CD14-positive monocyte (primary cell): Measurements from ENCODE around the gene HEBP2. TPM values are rescaled to one million over a fixed set of nuclear protein-coding genes. Genes with fewer than 3 reads are reported as not detected.

Experiments
- DNase-seq, 3 donors: peaks; one replicate each; pipeline ENCODE4 v3.0.0-alpha.2; 2011 to 2022
- H2AFZ ChIP-seq: 2 replicates; pipeline ENCODE4 v1.6.0; 2012; ENCODE audit warnings: mild to moderate bottlenecking, low read depth, low read length, inconsistent platforms; ENCODE audit not compliant: insufficient read depth, poor library complexity, severe bottlenecking
- H3K27ac ChIP-seq, 2 donors: 1 replicate in 1 of 2; 2 replicates in 1 of 2; pipeline ENCODE4 v1.5.1; 2012 to 2013; ENCODE audit warnings: low read length in 2 of 2, control low read depth in 1 of 2, inconsistent platforms in 1 of 2, low read depth in 1 of 2, mild to moderate bottlenecking in 1 of 2
- H3K27me3 ChIP-seq, 2 donors: one replicate each; pipeline versions ENCODE4 v1.6.0 to v1.6.1; 2011 to 2013; ENCODE audit warnings: low read length in 2 of 2; ENCODE audit not compliant: control insufficient read depth in 2 of 2, insufficient read depth in 2 of 2
- H3K36me3 ChIP-seq, 2 donors: replicated peaks in 1 of 2; 1 replicate in 1 of 2; 2 replicates in 1 of 2; pipeline versions ENCODE4 v1.5.1 to v1.6.1; 2012 to 2013; ENCODE audit warnings: low read length in 2 of 2, control low read depth in 1 of 2, inconsistent platforms in 1 of 2, mild to moderate bottlenecking in 1 of 2; ENCODE audit not compliant: insufficient read depth in 2 of 2, control insufficient read depth in 1 of 2
- H3K4me1 ChIP-seq, 2 donors: 1 replicate in 1 of 2; 2 replicates in 1 of 2; pipeline versions ENCODE4 v1.5.1 to v1.6.1; 2012 to 2013; ENCODE audit warnings: low read length in 2 of 2, control low read depth in 1 of 2, inconsistent platforms in 1 of 2, mild to moderate bottlenecking in 1 of 2, moderate library complexity in 1 of 2; ENCODE audit not compliant: insufficient read depth in 2 of 2, control insufficient read depth in 1 of 2
- H3K4me2 ChIP-seq: replicated peaks from 2 replicates; pipeline ENCODE3; 2012; ENCODE audit warnings: low read length, moderate library complexity, mild to moderate bottlenecking; ENCODE audit not compliant: poor library complexity, severe bottlenecking; ENCODE audit errors: extremely low read depth
- H3K4me3 ChIP-seq, 3 experiments: fragments of 200-600 bp in 1 of 3; sonication (generic) in 1 of 3; replicated peaks in 1 of 3; 1 replicate in 2 of 3; 2 replicates in 1 of 3; pipeline ENCODE4 v1.5.1; 2011 to 2013; ENCODE audit warnings: low read length in 3 of 3, mild to moderate bottlenecking in 3 of 3, control low read depth in 2 of 3, low read depth in 2 of 3, inconsistent platforms in 1 of 3, moderate library complexity in 1 of 3
- H3K79me2 ChIP-seq: 2 replicates; pipeline ENCODE4 v1.6.0; 2012; ENCODE audit warnings: mild to moderate bottlenecking, control low read depth, inconsistent platforms, low read length, moderate library complexity; ENCODE audit not compliant: insufficient read depth
- H3K9ac ChIP-seq: 2 replicates; pipeline ENCODE4 v1.6.0; 2017; ENCODE audit warnings: low read length, mild to moderate bottlenecking; ENCODE audit not compliant: insufficient read depth, poor library complexity, severe bottlenecking
- H3K9me3 ChIP-seq, 2 donors: replicated peaks in 1 of 2; 1 replicate in 1 of 2; 2 replicates in 1 of 2; pipeline versions ENCODE4 v1.5.1 to v1.6.1; 2012 to 2013; ENCODE audit warnings: low read length in 2 of 2, control low read depth in 1 of 2; ENCODE audit not compliant: control insufficient read depth in 1 of 2, insufficient read depth in 1 of 2
- H4K20me1 ChIP-seq: 2 replicates; pipeline ENCODE4 v1.6.0; 2012; ENCODE audit warnings: mild to moderate bottlenecking, low read length, control low read depth, moderate library complexity; ENCODE audit not compliant: insufficient read depth
- H3K27ac Mint-ChIP-seq, 7 donors: one replicate each; pipeline ENCODE4 v1.8.0; 2020; ENCODE audit warnings: mild to moderate bottlenecking in 7 of 7, mixed read lengths in 7 of 7, moderate library complexity in 6 of 7, inconsistent platforms in 2 of 7
- H3K27me3 Mint-ChIP-seq, 3 donors: one replicate each; pipeline ENCODE4 v1.8.0; 2021 to 2022; ENCODE audit warnings: low read depth in 3 of 3, mild to moderate bottlenecking in 3 of 3, mixed read lengths in 3 of 3, moderate library complexity in 3 of 3, inconsistent platforms in 1 of 3
- H3K36me3 Mint-ChIP-seq, 2 donors: one replicate each; pipeline ENCODE4 v1.8.0; 2020; ENCODE audit warnings: mixed read lengths in 2 of 2, inconsistent platforms in 1 of 2, mild to moderate bottlenecking in 1 of 2
- H3K4me1 Mint-ChIP-seq: one replicate; pipeline ENCODE4 v1.8.0; 2020; ENCODE audit warnings: mild to moderate bottlenecking, mixed read lengths
- H3K4me3 Mint-ChIP-seq, 2 donors: one replicate each; pipeline ENCODE4 v1.8.0; 2020; ENCODE audit warnings: mild to moderate bottlenecking in 2 of 2, mixed read lengths in 2 of 2, moderate library complexity in 1 of 2
- H3K9me3 Mint-ChIP-seq, 7 donors: one replicate each; pipeline ENCODE4 v1.8.0; 2020 to 2022; ENCODE audit warnings: mixed read lengths in 7 of 7, mild to moderate bottlenecking in 6 of 7, moderate library complexity in 6 of 7, inconsistent platforms in 2 of 7
- CTCF ChIP-seq: fragments of 200-600 bp; IDR thresholded peaks from one replicate; pipeline ENCODE4 v1.8.0; 2022; ENCODE audit warnings: antibody characterized with exemption, mild to moderate bottlenecking
- WGBS: methylation state at CpG from one replicate; pipeline ENCODE4 v1.1.5; 2013; ENCODE audit warnings: missing lambda C conversion rate; ENCODE audit not compliant: insufficient coverage; 5-methylcytosine and 5-hydroxymethylcytosine counted together
- intact Hi-C, 2 donors: fragments of 100-400 bp; cut with micrococcal nuclease; formaldehyde crosslinking; loops; one replicate each; pipeline versions ENCODE4 v1.15.0 to v1.15.1; 2023
- polyA plus RNA-seq, 3 donors: library from polyadenylated mRNA; depleted of rRNA in 1 of 3; unstranded in 2 of 3; stranded (reverse) in 1 of 3; fragments of 300-500 nt in 2 of 3; fragments of >200 nt in 1 of 3; fragmentation: Illumina TruSeq in 2 of 3; gene quantifications; 1 replicate in 2 of 3; 2 replicates in 1 of 3; pipeline ENCODE4 v1.2.3, GENCODE V29; 2012 to 2021

The HEBP2 gene
- polyA plus RNA-seq, 3 donors, result 17.0 to 97.5 (median 96.8) TPM

GRCh38 chr6:138450445-138450844 lies 46.4 kb downstream of the HEBP2 start:
- H3K36me3 Mint-ChIP-seq, result peaks cover 0 to 4% of the 10 kb centered on the region in 2 donors
- Histone ChIP-seq H3K4me3 (no peak overlapping the region), H2AFZ (no peak overlapping the region), H3K4me2 (no peak overlapping the region), H3K9me3 (no peaks in the 10 kb centered on the region), H3K27ac (no peak overlapping the region), H3K36me3 (no peaks in the 10 kb centered on the region), H3K79me2 (no peaks in the 10 kb centered on the region), H3K4me1 (peaks cover 0 to 7% of the 10 kb centered on the region in 2 donors), H3K9ac (no peak overlapping the region), H4K20me1 (no peaks in the 10 kb centered on the region), H3K27me3 (no peaks in the 10 kb centered on the region)
- peaks cover 8% of the 10 kb centered on the region for H3K4me1 Mint-ChIP-seq
- WGBS, result 79% methylated on average over 3 of the region's 3 CpGs
- no peaks in the 10 kb centered on the region for H3K27me3 Mint-ChIP-seq
- no peak for TF ChIP-seq CTCF
- no peak overlapping the region for H3K4me3 Mint-ChIP-seq
- intact Hi-C loops, result loop anchor here in 1 of 2 donors (10.0 kb wide), 1 partner anchor 54 kb away; no protein-coding TSS in a partner anchor
- no peak overlapping the region for H3K27ac Mint-ChIP-seq
- DNase-seq, result no peak
- H3K9me3 Mint-ChIP-seq, result no peaks in the 10 kb centered on the region

GRCh38 chr6:138451043-138451442 lies 47.0 kb downstream of the HEBP2 start:
- WGBS, result 100% methylated on average over 3 of the region's 3 CpGs
- Histone ChIP-seq H2AFZ (no peak overlapping the region), H3K27ac (no peak overlapping the region), H4K20me1 (no peaks in the 10 kb centered on the region), H3K9me3 (no peaks in the 10 kb centered on the region), H3K4me2 (no peak overlapping the region), H3K27me3 (no peaks in the 10 kb centered on the region), H3K36me3 (no peaks in the 10 kb centered on the region), H3K4me1 (peaks cover 6 to 13% of the 10 kb centered on the region in 2 donors), H3K79me2 (no peaks in the 10 kb centered on the region), H3K9ac (no peak overlapping the region), H3K4me3 (no peak overlapping the region)
- H3K27me3 Mint-ChIP-seq, result no peaks in the 10 kb centered on the region
- no peak overlapping the region for H3K27ac Mint-ChIP-seq
- peaks cover 0 to 4% of the 10 kb centered on the region in 2 donors for H3K36me3 Mint-ChIP-seq
- H3K9me3 Mint-ChIP-seq, result no peaks in the 10 kb centered on the region
- DNase-seq, result no peak
- H3K4me3 Mint-ChIP-seq, result no peak overlapping the region
- no peak for TF ChIP-seq CTCF
- peaks cover 14% of the 10 kb centered on the region for H3K4me1 Mint-ChIP-seq
- intact Hi-C loops, result loop anchor here in 1 of 2 donors (10.0 kb wide), 1 partner anchor 54 kb away; no protein-coding TSS in a partner anchor
